ENCODE data around the gene CHRM1.

Gene CHRM1

DNA sequence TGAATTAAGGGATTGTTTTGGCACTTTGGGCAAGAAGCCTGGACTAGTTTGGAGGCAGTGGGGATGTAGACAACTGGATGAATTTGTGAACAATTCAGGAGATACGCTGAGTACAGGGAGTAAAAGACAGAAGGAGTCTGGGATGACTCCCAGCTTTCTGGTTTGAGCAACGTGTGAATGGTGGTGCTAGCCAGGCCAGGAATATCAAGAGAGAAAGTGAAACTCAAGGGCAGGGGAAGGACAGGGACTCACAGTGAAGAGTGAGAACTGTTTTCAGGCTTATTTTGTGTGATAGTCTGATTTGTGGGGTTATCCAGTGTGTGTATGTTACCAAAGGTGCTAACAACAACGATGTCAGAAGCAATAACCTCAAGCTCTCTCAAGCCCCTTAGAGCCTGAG lies 15.9 kb downstream of the CHRM1 start:
- no peak for DNase-seq (ENCODE audit: low read depth in 2 of 2)

GRCh38 chr11:62902932-62903331 lies 18.2 kb downstream of the CHRM1 start:
- DNase-seq (ENCODE audit: low read depth in 2 of 2) = no peak

DNA sequence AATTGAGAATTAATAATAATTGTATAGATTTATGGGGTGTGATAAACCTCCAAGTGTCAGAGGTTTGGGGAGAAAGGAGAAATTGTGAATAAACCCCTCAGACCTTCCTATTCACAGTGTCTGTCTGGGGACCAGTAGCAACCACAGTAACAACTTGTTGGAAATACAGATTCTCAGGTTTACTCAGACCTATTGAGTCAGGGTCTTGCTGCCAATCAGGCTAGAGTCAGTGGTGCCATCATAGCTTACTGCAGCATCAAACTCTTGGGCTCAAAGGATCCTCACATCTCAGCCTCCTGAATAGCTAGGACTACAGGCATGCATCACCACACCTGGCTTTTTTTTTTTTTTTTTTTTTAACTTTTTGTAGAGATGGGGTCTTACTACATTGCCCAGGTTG lies 23.1 kb downstream of the CHRM1 start:
- no peak for DNase-seq (ENCODE audit: low read depth in 2 of 2)

DNA sequence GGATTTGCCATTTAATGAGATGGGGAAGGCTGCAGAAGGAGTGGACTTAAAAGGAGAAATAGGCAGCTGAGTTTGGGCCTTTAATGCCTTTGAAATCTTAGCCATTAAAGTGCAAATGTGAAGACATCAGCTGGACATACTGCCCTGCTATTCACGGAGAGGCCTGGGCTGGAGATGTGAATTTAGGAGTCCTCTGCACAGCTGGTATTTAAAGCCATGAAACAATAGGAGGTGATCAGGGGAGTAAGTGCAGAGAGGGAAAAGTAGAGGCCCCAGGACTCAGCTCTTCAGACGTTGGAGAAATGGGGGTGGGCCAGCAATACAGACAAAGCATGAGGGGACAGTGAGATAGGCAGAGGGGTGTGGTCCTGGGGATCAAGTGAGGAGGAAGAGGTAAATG lies 23.9 kb downstream of the CHRM1 start:
- no peak for DNase-seq (ENCODE audit: low read depth in 2 of 2)

GRCh38 chr11:62896049-62896448 lies 25.1 kb downstream of the CHRM1 start:
- DNase-seq (ENCODE audit: low read depth in 2 of 2) = no peak

DNA sequence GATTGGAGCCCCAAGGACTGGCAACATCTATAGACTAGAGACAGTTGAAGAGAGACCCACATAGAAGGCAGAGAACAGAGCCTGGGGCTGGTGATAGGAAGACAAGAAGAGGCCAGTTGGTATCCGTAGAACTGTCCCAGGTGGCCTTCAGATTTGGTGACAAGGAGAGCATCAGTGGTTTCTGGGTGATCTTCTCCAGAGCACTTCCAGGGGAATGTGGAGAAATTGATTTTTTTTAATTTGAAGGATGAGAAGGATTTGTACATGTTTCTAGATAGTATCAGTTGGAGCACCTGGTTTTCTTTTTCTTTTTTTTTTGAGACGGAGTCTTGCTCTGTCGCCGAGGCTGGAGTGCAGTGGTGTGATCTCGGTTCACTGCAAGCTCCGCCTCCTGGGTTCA lies 25.7 kb downstream of the CHRM1 start:
- no peak for DNase-seq (ENCODE audit: low read depth in 2 of 2)

DNA sequence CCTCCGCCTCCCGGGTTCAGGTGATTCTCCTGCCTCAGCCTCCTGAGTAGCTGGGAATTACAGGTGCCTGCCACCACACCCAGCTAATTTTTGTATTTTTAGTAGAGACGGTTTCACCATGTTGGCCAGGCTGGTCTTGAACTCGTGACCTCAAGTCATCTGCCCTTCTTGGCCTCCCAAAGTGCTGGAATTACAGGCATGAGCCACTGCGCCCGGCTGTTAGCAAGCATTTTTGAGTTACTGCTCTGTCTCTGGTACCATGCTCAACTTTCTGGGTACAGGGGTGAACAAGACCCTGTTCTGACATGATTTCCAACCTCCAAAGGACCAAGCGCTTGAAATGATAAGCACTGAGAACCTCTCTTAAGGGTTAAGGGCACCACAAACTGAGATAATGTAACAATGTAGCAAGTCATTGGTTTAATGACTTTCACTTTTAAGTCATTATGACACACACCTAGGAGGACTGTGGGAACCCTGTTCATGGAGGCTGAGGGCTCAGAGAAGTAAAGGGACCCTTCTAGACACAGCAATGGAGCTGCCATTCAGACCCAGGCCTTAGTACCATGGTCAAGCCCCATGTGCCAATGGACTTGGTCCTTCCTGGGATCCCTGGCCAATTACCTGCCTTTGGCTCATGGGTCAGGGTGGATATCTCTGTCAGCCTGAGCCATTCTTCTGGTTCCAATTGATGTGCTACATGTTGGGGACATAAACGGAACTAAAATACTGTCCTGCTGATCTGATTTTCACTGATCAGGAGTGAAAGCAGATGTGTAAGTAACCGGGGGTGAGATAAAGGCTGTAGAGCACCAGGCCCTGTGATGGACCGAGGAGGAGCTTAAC lies 28.9 kb downstream of the CHRM1 start:
- DNase-seq (ENCODE audit: low read depth in 2 of 2) = no peak

GRCh38 chr11:62889484-62890437 lies 31.4 kb downstream of the CHRM1 start:
- DNase-seq (ENCODE audit: low read depth in 2 of 2) = no peak

DNA sequence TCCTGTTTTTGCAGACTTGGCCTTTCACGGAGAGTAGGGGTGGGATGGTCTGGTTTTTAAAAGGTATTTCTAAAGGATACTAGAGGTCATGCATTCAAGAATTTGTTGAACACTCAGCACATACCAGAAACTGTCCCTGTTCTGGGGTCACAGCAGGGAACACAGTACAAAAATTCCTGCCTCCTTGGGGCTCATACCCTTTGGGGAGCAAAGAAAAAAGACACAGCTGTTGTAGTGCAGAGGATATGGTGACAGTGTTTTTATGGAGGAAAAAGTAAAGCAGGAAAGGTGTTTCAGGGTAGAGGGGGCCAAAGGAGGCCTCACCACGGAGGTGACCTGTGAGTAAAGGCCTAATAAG lies 32.1 kb downstream of the CHRM1 start:
- DNase-seq (ENCODE audit: low read depth in 2 of 2) = no peak

GRCh38 chr11:62888406-62888805 lies 32.8 kb downstream of the CHRM1 start:
- no peak for DNase-seq (ENCODE audit: low read depth in 2 of 2)

- DNase-seq (ENCODE audit: low read depth in 2 of 2) = no peak
Observed at GRCh38 chr11:62885137-62885750, 35.9 kb downstream of the CHRM1 start.

GRCh38 chr11:62883673-62884072 lies 37.5 kb downstream of the CHRM1 start:
- DNase-seq (ENCODE audit: low read depth in 2 of 2) = no peak

- no peak for DNase-seq (ENCODE audit: low read depth in 2 of 2)
Observed at GRCh38 chr11:62882788-62883501, 38.2 kb downstream of the CHRM1 start.

DNA sequence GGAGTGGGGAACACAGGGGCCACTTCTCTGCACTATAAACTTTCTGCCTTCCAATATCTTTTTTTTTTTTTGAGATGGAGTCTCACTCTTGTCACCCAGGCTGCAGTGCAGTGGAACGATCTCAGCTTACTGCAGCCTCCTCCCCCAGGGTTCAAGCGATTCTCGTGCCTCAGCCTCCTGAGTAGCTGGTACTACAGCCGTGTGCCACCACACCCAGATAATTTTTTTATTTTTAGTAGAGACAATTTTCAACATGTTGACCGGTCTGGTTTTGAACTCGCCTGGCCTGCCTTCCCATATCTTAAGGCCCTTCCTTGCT lies 38.8 kb downstream of the CHRM1 start:
- no peak for DNase-seq (ENCODE audit: low read depth in 2 of 2)

DNA sequence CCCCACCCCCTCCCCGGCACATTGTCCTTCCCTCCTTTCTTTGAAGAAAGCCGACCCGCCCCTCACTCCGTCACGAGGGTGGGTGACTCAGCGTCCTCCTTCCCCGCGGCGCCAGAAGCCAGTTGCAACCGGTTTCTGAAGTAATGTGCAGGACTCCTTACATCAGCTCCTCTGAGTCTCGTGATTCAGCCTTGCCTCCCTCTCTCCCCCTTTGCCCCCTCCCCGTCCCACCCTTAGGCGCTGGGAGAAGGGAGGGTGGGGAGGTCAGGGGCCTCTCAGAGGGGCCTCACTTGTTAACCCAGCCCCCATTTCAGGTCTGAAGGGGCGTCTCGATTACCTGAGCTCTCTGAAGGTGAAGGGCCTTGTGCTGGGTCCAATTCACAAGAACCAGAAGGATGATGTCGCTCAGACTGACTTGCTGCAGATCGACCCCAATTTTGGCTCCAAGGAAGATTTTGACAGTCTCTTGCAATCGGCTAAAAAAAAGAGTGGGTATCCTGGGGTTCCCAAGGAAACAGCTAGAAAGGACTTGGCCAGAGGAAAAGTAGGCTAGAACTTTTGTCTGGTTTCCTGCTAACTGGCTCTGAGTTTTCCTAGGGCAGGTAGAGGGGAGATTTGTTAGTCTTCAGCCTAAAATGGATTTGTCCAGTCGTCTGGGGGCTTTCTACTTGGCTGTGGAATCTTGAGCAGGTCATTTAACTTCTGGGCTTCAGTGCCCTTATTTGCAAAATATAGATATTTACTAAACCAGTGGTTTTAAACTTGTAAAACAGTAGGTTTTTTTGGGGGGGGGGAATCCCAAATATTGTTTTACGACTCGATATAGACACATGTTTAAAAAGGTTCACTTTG lies 39.4 kb downstream of the CHRM1 start:
- peak; percentile 90 to 91 for DNase-seq (ENCODE audit: low read depth in 2 of 2)

- peak; percentile 69 to 76 for DNase-seq (ENCODE audit: low read depth in 2 of 2)
Observed at GRCh38 chr11:62880803-62881578, 40.2 kb downstream of the CHRM1 start, which contains the start of gene SLC3A2. SLC3A2 (plus strand) TSS chr11:62880896; CDS start chr11:62881024, 128 bp downstream.

DNA sequence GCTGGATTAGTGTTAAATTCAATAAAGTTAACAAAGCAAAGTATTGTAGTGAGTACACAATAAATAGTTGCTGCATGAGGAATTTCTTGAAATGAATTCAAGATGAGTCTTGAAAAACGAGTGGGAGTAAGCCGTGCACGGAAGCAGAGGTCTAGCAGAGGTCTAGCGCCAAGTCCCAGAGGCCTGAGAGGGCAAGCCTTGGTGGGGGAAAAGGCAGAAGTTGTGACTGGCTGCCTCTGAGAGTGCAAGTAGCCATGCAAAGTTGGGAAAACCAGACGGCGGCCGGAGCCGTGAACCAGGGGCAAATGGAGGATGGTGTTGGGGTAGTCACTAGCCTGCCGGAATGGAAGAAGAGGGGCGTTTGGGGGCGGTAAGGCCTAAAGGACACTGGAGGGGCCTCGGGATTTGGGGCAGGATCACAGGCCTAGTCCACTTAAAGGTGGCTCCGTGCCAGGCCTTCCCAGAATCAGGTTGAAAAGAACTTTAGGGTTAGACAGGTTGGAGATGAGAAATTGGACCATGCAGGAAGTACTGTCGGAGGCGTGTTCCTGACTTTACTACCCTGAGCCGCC lies 40.8 kb downstream of the CHRM1 start:
- DNase-seq (ENCODE audit: low read depth in 2 of 2) = no peak

GRCh38 chr11:62879235-62879978 lies 41.8 kb downstream of the CHRM1 start:
- no peak for DNase-seq (ENCODE audit: low read depth in 2 of 2)

DNA sequence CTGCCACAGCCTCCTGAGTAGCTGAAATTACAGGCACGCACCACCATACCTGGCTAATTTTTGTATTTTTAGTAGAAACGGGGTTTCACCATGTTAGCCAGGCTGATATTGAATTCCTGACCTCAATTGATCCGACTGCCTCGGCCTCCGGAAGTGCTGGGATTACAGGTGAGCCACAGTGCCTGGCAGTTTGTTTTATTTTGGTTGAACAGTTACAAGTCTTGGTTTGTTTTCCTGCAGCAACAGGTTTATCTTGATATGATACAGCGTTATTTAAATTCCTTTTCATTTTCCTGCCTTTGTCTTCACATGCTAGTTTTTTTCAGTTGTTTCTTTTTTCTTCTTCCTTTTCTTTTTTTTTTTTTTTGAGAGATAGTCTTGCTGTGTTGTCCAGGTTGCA lies 44.5 kb downstream of the CHRM1 start:
- no peak for DNase-seq (ENCODE audit: low read depth in 2 of 2)

All from stimulated activated CD8-positive, alpha-beta memory T cell treated with anti-CD3 and anti-CD28 coated beads, Interleukin-2, amount 100 ng/mL, for 1 hour (primary cell).